CD4-positive, alpha-beta T cell treated with Interleukin-10 for 1 hour (primary cell): ENCODE measurements around the gene KCNN4.
"Not testable (repeated sequence)": the region's sequence is repeated elsewhere in the genome, so short reads cannot be mapped to it uniquely, and the experiment has no call there.

Experiments used
- DNase-seq: peaks from one replicate; pipeline ENCODE4 v3.0.0-alpha.2; 2020

KCNN4 gene

GRCh38 chr19:43780706-43781525 is at the start of gene KCNN4:
Gene KCNN4, minus strand, starts transcription at chr19:43780973. Its CDS starts 112 bp downstream, at chr19:43780861.
- DNase-seq = peak; percentile 74

GRCh38 chr19:43826787-43827754 is 46.3 kb upstream of the KCNN4 start, which contains the start of gene ZNF283:
Gene ZNF283, plus strand, starts transcription at chr19:43827321. Its CDS starts 6,184 bp downstream, at chr19:43833505.
- DNase-seq = peak; percentile 90

GRCh38 chr19:43824572-43824971 is 43.8 kb upstream of the KCNN4 start:
- DNase-seq = not testable (repeated sequence)

- not testable (repeated sequence) for DNase-seq
These were observed 43.1 kb upstream of the KCNN4 start for GRCh38 chr19:43823856-43824255.

- no peak for DNase-seq
These were observed 40.1 kb upstream of the KCNN4 start for GRCh38 chr19:43820884-43821215.

- peak; percentile 23 for DNase-seq
These were observed 39.5 kb upstream of the KCNN4 start for GRCh38 chr19:43820098-43820883.

- no peak for DNase-seq
These were observed 37.7 kb upstream of the KCNN4 start for GRCh38 chr19:43818500-43818899.

- not testable (repeated sequence) for DNase-seq
These were observed 36.7 kb upstream of the KCNN4 start for GRCh38 chr19:43817454-43817853.

- no peak for DNase-seq
These were observed 34.0 kb upstream of the KCNN4 start for GRCh38 chr19:43814663-43815352.

- peak; percentile 41 for DNase-seq
These were observed 31.9 kb upstream of the KCNN4 start for GRCh38 chr19:43812688-43813087.

- no peak for DNase-seq
These were observed 31.5 kb upstream of the KCNN4 start for GRCh38 chr19:43812259-43812658.

GRCh38 chr19:43811837-43812236 is 31.1 kb upstream of the KCNN4 start:
- no peak for DNase-seq

- peak; percentile 69 for DNase-seq
These were observed 29.3 kb upstream of the KCNN4 start for GRCh38 chr19:43809762-43810696.

GRCh38 chr19:43807651-43808050 is 26.9 kb upstream of the KCNN4 start:
- DNase-seq = no peak

- DNase-seq = no peak
These were observed 26.1 kb upstream of the KCNN4 start for GRCh38 chr19:43806848-43807247.

GRCh38 chr19:43806401-43806800 is 25.6 kb upstream of the KCNN4 start:
- not testable (repeated sequence) for DNase-seq

GRCh38 chr19:43804432-43804831 is 23.7 kb upstream of the KCNN4 start:
- no peak for DNase-seq

GRCh38 chr19:43802216-43802951 is 21.6 kb upstream of the KCNN4 start, which contains the start of gene LYPD5:
Gene LYPD5, minus strand, starts transcription at chr19:43802447. Its CDS starts 67 bp downstream, at chr19:43802380.
- no peak for DNase-seq

- DNase-seq = no peak
These were observed 18.8 kb upstream of the KCNN4 start for GRCh38 chr19:43799502-43800142.
